ENCODE data around the gene ACSS2.

Gene ACSS2

GRCh38 chr20:34848597-34848996 lies 27.8 kb upstream of the ACSS2 start:
- H3K4me3 ChIP-seq (ENCODE audit: low read depth, low read length), result no peak overlapping the region
- no peak for DNase-seq (ENCODE audit: low read depth)
- no peak for TF ChIP-seq CTCF (conservative IDR thresholded peaks at IDR 0.05; ENCODE audit: low read depth, low read length)

- DNase-seq (ENCODE audit: low read depth), result no peak
- TF ChIP-seq CTCF (conservative IDR thresholded peaks at IDR 0.05; ENCODE audit: low read depth, low read length), result no peak
- no peak overlapping the region for H3K4me3 ChIP-seq (ENCODE audit: low read depth, low read length)
These were observed 26.6 kb upstream of the ACSS2 start for GRCh38 chr20:34849778-34850177.

GRCh38 chr20:34850969-34851368 lies 25.4 kb upstream of the ACSS2 start:
- no peak overlapping the region for H3K4me3 ChIP-seq (ENCODE audit: low read depth, low read length)
- DNase-seq (ENCODE audit: low read depth), result no peak
- no peak for TF ChIP-seq CTCF (conservative IDR thresholded peaks at IDR 0.05; ENCODE audit: low read depth, low read length)

GRCh38 chr20:34852298-34852697 lies 24.1 kb upstream of the ACSS2 start:
- TF ChIP-seq CTCF (conservative IDR thresholded peaks at IDR 0.05; ENCODE audit: low read depth, low read length), result no peak
- no peak for DNase-seq (ENCODE audit: low read depth)
- H3K4me3 ChIP-seq (ENCODE audit: low read depth, low read length), result no peak overlapping the region

- no peak overlapping the region for H3K4me3 ChIP-seq (ENCODE audit: low read depth, low read length)
- no peak for TF ChIP-seq CTCF (conservative IDR thresholded peaks at IDR 0.05; ENCODE audit: low read depth, low read length)
- no peak for DNase-seq (ENCODE audit: low read depth)
These were observed 17.0 kb upstream of the ACSS2 start for GRCh38 chr20:34859367-34859766.

- no peak for DNase-seq (ENCODE audit: low read depth)
- H3K4me3 ChIP-seq (ENCODE audit: low read depth, low read length), result no peak overlapping the region
- no peak for TF ChIP-seq CTCF (conservative IDR thresholded peaks at IDR 0.05; ENCODE audit: low read depth, low read length)
These were observed 16.4 kb upstream of the ACSS2 start for GRCh38 chr20:34859826-34860545.

- DNase-seq (ENCODE audit: low read depth), result no peak
- H3K4me3 ChIP-seq (ENCODE audit: low read depth, low read length), result no peak overlapping the region
- no peak for TF ChIP-seq CTCF (conservative IDR thresholded peaks at IDR 0.05; ENCODE audit: low read depth, low read length)
These were observed 14.9 kb upstream of the ACSS2 start for GRCh38 chr20:34861386-34862084.
